OCI-LY1 (cell line): ENCODE measurements around the gene KCNN3.

Experiments used
- EZH2 ChIP-seq: fragments of 200-600 bp; sonication (generic), shearing (Covaris generic); IDR thresholded peaks from 2 replicates; pipeline ENCODE4 v1.8.0; 2017; ENCODE audit warnings: borderline replicate concordance, mixed run types, mild to moderate bottlenecking, antibody characterized with exemption, low read length, moderate library complexity, mixed read lengths
- TF ChIP-seq, protein P1 (sequence below): fragments of 200-600 bp; sonication (generic), shearing (Covaris generic); IDR thresholded peaks from 2 replicates; pipeline ENCODE4 v1.5.1; 2017; ENCODE audit warnings: mild to moderate bottlenecking, antibody characterized with exemption, low read length, moderate library complexity, mixed read lengths

DNA sequence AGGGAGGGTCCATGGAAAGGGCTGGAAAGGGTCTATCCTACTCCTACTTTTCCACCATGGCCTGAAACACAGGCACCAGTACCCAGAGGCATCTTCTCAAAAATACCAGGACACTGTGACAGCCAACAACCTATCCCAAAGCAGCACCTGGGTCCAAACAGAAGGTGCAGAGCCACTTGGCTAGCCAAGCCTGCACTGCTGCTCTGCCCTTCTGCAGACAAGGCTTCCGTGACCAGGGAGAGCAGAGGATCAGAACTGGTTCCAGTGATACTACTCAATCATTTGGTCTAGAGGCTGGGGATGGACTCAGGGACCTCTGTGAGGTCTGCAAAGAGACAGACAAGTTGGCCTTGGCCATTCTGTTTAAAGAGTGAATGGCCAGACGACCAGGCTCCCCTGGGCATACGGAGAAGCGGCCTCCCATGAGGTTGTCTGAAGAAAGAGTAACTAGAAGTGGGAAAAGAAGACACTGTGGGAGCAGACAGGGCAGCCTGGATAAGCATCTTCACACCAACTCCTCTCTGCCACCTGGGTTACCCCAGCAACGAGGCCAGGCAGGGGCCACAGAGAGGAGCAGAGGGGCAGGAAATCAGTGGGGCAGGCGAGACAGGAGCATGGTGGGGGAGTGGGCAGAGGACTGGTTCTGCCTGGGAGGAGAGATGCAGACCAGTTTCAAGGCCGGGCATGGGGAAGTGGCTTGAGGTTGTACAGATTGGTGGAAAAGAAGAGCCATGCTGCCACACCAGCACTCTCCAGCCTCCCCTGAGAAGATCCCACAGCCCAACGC is 5.7 kb downstream of the KCNN3 start:
- TF ChIP-seq, protein P1, sequence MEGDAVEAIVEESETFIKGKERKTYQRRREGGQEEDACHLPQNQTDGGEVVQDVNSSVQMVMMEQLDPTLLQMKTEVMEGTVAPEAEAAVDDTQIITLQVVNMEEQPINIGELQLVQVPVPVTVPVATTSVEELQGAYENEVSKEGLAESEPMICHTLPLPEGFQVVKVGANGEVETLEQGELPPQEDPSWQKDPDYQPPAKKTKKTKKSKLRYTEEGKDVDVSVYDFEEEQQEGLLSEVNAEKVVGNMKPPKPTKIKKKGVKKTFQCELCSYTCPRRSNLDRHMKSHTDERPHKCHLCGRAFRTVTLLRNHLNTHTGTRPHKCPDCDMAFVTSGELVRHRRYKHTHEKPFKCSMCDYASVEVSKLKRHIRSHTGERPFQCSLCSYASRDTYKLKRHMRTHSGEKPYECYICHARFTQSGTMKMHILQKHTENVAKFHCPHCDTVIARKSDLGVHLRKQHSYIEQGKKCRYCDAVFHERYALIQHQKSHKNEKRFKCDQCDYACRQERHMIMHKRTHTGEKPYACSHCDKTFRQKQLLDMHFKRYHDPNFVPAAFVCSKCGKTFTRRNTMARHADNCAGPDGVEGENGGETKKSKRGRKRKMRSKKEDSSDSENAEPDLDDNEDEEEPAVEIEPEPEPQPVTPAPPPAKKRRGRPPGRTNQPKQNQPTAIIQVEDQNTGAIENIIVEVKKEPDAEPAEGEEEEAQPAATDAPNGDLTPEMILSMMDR = no peak
- TF ChIP-seq EZH2 = no peak
